ENCODE measurements around the gene MICAL3. TPM values are rescaled to one million over a fixed set of nuclear protein-coding genes. Genes with fewer than 3 reads are reported as not detected.
A peak's percentile ranks its signal among the peaks of the same experiment; 100 is the strongest.
"Not testable (repeated sequence)": the region's sequence is repeated elsewhere in the genome, so short reads cannot be mapped to it uniquely, and the experiment has no call there.

Gene MICAL3
- total RNA-seq, 2 donors from 2014 or later = 33.6 to 34.0 TPM

DNA sequence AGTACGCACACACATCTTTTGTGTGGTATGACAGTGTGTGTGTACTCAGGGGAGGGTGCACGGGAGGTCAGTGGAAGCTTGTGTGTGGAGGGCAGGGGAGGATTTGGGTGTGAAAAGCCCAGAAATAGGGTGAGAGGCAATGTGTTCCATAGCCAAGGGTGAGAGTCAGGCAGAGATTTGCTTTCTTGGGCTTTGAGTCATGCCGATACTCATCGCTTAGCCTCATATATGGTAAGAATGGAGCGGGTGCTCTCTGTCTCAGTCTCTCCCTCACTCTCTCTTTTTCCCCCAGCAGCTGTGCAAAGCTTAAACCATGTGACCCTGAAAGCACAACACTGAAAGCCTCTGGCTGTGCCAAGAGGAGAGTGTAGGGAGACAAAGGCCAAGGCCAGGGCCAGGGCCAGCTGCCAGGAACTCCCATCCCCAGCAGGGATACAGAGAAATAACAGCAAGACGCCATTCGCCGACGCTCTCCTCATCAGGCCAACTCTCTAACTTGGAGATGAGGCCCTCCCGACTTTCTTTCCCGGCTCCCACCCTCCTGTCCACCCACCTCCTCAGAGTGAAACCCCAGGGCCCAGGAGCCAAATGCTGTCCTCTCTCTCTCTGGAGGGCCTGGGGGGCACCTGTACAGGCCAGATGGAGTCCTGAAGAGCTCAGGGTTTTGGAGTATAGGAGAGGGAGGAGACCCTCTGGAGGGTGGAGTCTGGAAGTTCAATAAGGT is 20.3 kb upstream of the MICAL3 start:
- Histone ChIP-seq H3K36me3 (replicated peaks in 1 of 2; ENCODE audit: insufficient read depth in 1 of 2, low read depth in 2 of 2) (no peaks in the 10 kb centered on the region), H3K4me1 (peaks cover 23% of the 10 kb centered on the region), H3K27ac (peak overlapping the region; percentile 1 to 77 (median 58)), H3K9me3 (no peaks in the 10 kb centered on the region), H3K4me3 (no peak overlapping the region), H3K27me3 (no peaks in the 10 kb centered on the region)
- intact Hi-C loops (cut with DNase I) = no loop called here
- WGBS, 2 donors = 19% methylated on average over 10 to 11 of the region's 11 CpGs
- ATAC-seq (peak; percentile 94), DNase-seq (peak; percentile 79 to 85 (median 84))
- TF ChIP-seq, protein P1, sequence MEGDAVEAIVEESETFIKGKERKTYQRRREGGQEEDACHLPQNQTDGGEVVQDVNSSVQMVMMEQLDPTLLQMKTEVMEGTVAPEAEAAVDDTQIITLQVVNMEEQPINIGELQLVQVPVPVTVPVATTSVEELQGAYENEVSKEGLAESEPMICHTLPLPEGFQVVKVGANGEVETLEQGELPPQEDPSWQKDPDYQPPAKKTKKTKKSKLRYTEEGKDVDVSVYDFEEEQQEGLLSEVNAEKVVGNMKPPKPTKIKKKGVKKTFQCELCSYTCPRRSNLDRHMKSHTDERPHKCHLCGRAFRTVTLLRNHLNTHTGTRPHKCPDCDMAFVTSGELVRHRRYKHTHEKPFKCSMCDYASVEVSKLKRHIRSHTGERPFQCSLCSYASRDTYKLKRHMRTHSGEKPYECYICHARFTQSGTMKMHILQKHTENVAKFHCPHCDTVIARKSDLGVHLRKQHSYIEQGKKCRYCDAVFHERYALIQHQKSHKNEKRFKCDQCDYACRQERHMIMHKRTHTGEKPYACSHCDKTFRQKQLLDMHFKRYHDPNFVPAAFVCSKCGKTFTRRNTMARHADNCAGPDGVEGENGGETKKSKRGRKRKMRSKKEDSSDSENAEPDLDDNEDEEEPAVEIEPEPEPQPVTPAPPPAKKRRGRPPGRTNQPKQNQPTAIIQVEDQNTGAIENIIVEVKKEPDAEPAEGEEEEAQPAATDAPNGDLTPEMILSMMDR (IDR thresholded peaks at IDR 0.05) = no peak
- peak in 2 of 3 donors; percentile 11 to 27 for TF ChIP-seq POLR2A (IDR thresholded peaks at IDR 0.05)

DNA sequence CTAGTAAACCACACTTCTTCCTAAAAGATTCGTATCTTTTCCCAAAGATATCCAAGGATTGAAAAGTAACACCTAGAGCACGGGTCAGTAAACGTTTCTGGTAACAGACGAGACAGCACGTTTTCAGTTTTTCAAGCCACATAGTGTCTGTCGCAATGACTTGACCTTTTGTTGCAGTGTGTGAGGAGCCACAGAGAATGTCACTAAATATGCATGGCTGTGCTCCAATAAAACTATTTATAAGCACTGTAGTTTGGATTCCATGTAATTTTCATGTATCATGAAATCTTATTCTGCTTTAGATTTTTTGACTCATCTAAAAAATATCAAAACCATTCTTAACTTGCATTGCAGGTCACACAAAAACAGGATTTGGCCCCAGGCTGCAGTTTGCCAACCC is 18.3 kb upstream of the MICAL3 start:
- Histone ChIP-seq H3K36me3 (replicated peaks in 1 of 2; ENCODE audit: insufficient read depth in 1 of 2, low read depth in 2 of 2) (no peaks in the 10 kb centered on the region), H3K9me3 (no peaks in the 10 kb centered on the region), H3K4me3 (no peak overlapping the region), H3K27ac (no peak overlapping the region), H3K4me1 (peaks cover 23% of the 10 kb centered on the region), H3K27me3 (no peaks in the 10 kb centered on the region)
- DNase-seq (no peak), ATAC-seq (no peak)
- intact Hi-C loops (cut with DNase I) = no loop called here
- TF ChIP-seq POLR2A (IDR thresholded peaks at IDR 0.05) = no peak
- TF ChIP-seq, protein P1 (IDR thresholded peaks at IDR 0.05) = no peak
- 80 to 85% methylated on average over 6 of the region's 6 CpGs for WGBS, 2 donors

DNA sequence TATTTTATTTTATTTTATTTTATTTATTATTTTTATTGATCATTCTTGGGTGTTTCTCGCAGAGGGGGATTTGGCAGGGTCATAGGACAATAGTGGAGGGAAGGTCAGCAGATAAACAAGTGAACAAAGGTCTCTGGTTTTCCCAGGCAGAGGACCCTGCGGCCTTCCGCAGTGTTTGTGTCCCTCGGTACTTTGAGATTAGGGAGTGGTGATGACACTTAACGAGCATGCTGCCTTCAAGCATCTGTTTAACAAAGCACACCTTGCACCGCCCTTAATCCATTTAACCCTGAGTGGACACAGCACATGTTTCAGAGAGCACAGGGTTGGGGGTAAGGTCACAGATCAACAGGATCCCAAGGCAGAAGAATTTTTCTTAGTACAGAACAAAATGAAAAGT is 16.5 kb upstream of the MICAL3 start:
- intact Hi-C loops (cut with DNase I); DNase-seq; H3K9me3 ChIP-seq; H3K36me3 ChIP-seq (replicated peaks in 1 of 2; ENCODE audit: insufficient read depth in 1 of 2, low read depth in 2 of 2); H3K27me3 ChIP-seq; H3K27ac ChIP-seq; H3K4me3 ChIP-seq; ATAC-seq: not testable (repeated sequence)
- 82% methylated on average over 5 to 6 of the region's 6 CpGs for WGBS, 2 donors
- peaks cover 24% of the 10 kb centered on the region for H3K4me1 ChIP-seq

DNA sequence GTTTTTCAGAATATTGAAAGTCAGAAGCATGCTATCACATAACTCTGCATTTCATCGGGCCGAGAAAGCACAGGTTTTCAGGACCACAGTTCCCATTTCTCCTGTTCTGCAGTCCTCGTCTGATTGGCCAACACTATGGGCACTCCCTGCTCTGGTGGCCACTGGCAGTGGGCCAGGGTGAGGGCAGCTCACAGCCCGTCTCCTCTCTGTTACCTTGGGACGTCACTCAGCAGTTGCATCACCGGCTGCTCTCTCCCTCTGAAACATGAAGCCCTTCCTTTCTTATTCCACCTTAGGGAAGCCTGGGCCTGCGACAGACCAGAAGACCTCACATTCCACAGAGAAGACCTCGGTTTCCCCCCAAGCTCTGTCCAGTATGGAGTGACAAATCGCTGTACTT is 11.4 kb upstream of the MICAL3 start:
- TF ChIP-seq POLR2A (IDR thresholded peaks at IDR 0.05) = no peak
- TF ChIP-seq, protein P1 (IDR thresholded peaks at IDR 0.05) = no peak
- no peaks in the 10 kb centered on the region for H3K27me3 ChIP-seq
- ATAC-seq (peak; percentile 74), DNase-seq (peak; percentile 59 to 81 (median 70))
- no peak overlapping the region for H3K27ac ChIP-seq
- H3K36me3 ChIP-seq (replicated peaks in 1 of 2; ENCODE audit: insufficient read depth in 1 of 2, low read depth in 2 of 2) = no peaks in the 10 kb centered on the region
- 29 to 34% methylated on average over 9 of the region's 9 CpGs for WGBS, 2 donors
- H3K9me3 ChIP-seq = no peaks in the 10 kb centered on the region
- intact Hi-C loops (cut with DNase I) = no loop called here
- peaks cover 6% of the 10 kb centered on the region for H3K4me1 ChIP-seq
- H3K4me3 ChIP-seq = no peak overlapping the region

DNA sequence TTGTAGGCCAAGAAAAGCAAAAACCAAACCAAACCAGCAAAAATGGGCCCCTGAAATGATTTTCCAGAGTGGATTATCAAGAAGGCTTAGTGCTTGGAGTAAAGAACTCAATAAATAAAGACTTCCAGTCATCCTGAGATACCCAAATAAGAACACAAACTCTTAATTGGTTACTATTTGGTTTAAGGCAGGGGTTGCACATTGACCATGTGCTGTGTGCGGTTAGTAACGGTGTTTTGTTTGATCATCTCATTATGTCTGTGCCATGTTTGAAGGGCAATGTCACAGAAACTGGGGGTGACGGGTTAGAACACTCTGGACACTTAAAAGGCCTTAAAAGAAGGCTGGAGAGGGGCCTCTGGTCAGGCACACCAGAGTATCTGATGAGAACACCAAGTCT is 9.7 kb upstream of the MICAL3 start:
- Histone ChIP-seq H3K27ac (no peak overlapping the region), H3K36me3 (replicated peaks in 1 of 2; ENCODE audit: insufficient read depth in 1 of 2, low read depth in 2 of 2) (no peaks in the 10 kb centered on the region), H3K9me3 (no peaks in the 10 kb centered on the region), H3K27me3 (no peaks in the 10 kb centered on the region), H3K4me1 (peaks cover 6% of the 10 kb centered on the region), H3K4me3 (no peak overlapping the region)
- no peak for TF ChIP-seq POLR2A (IDR thresholded peaks at IDR 0.05)
- TF ChIP-seq, protein P1 (IDR thresholded peaks at IDR 0.05) = no peak
- ATAC-seq (no peak), DNase-seq (no peak)
- intact Hi-C loops (cut with DNase I) = no loop called here
- WGBS, 2 donors = 95 to 98% methylated on average over 3 of the region's 3 CpGs
